GM21528 (cell line): Measurements from ENCODE around the gene JADE3.
"Not testable (repeated sequence)": the region's sequence is repeated elsewhere in the genome, so short reads cannot be mapped to it uniquely, and the experiment has no call there.

Source experiments
- ATAC-seq: cut with Tn5 transposase; IDR thresholded peaks from one replicate; pipeline ENCODE4 v1.9.1; 2021; ENCODE audit warnings: mild to moderate bottlenecking, moderate library complexity; ENCODE audit not compliant: unreplicated experiment, low FRiP score

Gene JADE3

DNA sequence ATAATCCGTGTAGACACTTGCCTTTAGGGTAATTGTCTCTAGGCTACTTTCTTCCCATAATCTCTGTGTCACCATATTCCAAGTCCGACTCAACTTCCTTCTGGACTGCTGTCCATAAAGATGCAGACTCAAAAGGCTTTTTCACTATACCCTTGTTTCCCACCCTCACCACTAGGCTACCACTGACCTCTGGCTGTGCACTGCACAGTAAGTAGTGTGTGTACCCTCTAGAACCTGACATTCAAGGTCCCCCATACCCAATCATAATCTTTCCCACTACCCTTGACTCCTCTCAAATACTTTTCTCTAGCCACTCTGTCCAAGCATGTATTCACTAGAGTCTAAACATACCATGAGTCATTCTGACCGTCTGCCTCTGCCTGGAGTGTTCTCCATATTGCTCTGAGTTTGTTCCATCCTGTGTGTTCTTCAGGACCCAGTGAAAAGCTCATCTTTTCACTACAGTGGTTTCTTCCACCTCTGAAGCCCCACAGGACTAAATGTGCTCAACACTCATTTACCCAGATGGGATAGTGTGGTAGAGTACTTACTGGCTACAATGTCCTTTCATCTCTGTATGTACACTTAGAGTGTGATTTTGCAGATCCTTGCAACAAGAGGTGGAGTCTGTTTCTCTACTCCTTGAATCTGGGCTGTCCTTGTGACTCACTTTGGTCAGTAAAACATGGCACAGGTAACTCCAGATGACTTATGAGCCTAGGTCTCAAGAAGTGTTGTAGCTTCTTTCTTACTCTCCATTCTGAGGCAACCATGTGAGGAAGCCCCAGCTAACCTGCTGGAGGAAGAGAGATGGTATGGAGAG, 17.4 kb downstream of the JADE3 start:
- ATAC-seq: no peak

DNA sequence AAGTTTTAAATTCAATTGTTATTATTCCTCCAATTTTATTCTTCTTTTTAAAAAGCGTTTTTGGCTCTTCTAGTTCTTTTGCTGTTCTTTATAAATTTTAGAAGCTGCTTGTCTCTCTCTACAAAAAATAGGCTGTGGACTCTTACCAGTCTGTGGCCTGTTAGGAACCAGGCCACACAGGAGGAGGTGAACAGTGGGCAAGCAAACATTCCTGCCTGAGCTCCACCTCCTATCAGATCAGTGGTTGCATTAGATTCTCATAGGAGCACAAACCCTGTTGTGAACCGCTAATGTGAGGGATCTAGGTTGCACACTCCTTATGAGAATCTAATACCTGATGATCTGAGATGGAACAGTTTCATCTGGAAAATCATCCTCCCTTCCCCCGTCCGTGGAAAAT, 23.1 kb downstream of the JADE3 start:
- ATAC-seq: no peak

DNA sequence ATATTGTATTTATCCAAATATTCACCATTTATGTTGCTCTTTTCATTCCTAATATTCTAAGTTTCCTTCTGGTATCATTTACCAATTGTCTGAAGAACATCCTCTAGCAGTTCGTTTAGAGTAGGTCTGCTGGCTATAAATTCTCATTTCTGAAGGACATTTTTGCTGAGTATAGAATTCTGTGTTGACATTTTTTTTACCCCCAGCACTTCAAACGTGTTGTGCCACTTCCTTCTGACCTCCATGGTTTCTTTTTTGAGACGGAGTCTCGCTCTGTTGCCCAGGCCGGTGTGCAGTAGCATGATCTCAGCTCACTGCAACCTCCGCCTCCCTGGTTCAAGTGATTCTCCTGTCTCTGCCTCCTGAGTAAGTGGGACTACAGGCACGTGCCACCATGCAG, 26.4 kb downstream of the JADE3 start:
- no peak for ATAC-seq

DNA sequence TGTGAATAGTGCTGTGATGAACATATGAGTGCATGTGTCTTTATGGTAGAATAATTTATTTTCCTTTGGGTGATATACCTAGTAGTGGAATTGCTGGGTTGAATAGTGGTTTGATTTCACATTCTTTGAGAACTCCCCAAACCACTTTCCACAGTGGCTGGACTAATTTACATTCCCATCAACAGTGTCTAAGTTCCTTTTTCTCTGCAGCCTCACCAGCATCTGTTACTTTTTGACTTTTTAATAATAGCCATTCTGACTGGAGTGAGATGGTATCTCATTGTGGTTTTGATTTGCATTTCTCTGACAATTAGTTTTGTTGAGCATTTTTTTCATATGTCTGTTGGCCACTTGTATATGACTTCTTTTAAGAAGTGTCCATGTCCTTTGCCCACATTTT, 29.1 kb downstream of the JADE3 start:
- ATAC-seq: no peak

DNA sequence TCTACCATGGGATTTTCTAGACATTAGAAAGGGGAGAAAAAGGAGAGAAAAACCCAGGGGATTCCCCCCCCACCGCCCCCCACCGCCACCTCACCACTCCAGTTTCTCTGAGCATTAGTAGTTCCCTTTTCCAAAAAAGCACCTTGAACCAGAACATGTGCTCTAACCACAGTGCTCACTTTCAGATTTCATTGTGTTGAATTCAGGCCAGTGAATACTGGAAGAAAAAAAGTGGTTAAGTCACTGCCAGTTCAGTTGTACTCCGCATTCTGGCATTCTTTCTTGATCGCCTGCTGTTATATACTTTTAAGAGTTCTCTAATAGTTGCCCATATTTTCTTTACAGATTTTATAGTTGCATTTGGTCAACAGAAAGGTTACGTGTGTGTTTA, 40.9 kb downstream of the JADE3 start:
- ATAC-seq: no peak

DNA sequence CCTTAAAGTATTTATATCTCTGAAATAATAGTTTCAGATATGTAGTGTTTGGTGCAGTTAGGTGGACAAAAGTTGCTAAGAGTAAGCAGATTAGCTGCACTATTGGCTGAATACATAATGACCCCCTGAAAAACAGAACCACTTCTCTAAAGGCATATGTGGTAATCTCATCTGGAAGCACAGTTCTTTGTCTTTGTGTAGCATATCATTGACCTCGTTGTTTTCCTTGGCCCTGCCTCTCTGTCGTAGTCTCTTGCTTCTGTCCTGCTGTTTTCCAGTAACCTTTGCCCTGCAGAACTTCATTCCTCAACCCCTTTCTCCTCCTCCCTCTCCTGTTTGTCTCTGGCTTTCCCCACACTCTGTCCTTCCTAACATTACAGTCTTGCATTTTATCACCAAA, 41.4 kb downstream of the JADE3 start:
- ATAC-seq: no peak

DNA sequence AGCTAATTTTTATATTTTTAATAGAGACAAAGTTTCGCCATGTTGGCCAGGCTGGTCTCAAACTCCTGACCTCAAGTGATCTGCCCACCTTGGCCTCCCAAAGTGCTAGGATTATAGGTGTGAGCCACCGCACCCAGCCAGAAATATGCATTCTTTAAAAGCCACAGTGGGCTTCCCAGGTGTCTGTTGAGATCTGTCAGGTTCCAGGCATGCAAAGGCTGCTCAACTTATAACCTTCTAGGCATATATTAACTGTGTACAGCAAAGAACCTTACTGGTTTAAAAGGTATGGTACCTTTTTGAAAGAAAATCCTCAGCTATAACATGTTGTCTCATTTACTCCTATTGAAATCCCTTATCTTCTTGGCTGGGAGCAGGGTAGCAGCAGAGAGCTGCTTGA, 42.5 kb downstream of the JADE3 start:
- ATAC-seq: no peak

DNA sequence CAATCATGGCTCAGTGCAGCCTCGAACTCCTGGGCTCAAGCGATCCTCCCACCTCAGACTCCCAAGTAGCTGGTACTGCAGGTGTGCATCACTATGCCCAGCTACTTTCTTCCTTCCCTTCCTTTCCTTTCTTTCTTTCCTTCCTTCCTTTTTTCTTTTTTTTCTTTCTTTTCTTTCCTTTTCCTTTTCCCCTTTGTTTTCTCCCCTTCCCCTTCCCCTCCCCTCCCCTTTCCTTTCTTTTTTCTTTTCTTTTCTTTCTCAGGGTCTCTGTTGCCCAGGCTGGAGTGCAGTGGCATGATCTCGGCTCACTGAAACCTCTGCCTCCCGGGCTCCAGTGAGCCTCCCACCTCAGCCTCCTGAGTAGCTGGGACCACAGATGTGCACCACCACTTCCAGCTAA, 44.4 kb downstream of the JADE3 start:
- not testable (repeated sequence) for ATAC-seq

DNA sequence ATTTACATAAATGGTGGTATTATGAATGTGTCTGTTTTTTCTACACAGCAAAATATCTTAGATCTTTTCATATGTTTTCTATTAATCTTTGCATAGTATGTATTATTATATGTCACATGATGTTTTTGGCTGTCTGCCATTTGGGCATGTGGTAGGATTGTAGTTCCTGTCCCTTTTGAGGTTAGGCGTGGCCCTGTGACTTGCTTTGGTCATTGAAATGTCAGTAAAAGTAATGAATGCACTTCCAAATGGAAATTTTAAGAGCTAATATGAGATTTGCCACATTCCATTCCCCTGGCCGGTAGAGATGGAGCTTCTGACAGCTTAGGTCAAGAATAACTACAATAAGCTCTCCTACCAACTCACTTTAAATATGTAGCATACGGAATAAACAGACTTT, 45.1 kb downstream of the JADE3 start:
- ATAC-seq: no peak

DNA sequence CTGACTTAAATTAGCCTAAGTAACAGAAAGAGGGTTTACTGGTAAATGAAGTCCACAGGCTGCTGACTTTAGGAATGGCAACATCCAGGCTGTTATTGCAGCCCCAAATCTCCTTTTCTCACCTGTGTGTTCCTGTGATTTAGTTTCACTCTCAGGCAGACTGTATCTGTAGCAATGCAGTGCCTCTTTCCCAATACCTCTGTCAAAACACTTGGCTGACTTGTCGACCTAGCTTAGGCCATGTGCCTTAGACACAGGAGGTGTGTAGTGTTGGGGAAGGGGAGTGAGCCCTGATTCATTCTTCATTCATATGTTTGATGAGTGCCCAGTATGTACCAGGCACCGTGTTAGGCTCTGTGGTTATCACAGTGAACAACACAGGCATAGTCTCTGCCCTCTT, 46.9 kb downstream of the JADE3 start:
- no peak for ATAC-seq

DNA sequence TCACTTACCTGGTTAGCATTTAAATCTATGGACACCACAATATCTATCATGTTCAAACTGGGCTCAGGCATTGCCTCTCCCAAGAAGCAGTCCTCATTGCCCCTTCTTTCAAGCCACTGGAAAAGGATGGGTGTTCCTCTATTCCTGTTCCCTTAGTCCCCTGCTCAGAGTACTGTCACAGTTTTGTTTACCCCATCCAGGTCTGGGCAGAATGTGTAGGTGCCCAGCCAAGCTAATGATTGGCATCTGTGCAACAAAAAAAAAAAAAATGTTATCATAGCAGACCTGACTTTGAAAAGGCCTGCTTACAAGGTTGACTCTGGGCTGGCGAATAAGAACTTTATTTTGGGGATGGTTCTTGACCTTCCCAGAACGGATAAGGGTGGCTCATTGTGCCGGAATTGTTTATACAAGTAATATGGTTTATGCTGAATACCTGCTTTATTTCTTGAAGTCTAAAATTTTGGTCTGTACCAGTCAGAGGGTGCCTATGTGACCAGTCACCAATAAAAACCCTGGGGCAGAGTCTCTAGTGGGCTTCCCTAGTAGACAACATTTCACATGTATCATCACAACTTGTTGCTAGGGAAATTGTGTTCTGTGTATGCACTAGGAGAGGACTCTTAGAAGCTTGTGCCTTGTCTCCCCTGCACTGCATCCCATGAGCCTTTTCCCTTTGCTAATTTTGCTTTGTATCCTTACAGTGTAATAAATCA, 47.9 kb downstream of the JADE3 start:
- ATAC-seq: no peak

DNA sequence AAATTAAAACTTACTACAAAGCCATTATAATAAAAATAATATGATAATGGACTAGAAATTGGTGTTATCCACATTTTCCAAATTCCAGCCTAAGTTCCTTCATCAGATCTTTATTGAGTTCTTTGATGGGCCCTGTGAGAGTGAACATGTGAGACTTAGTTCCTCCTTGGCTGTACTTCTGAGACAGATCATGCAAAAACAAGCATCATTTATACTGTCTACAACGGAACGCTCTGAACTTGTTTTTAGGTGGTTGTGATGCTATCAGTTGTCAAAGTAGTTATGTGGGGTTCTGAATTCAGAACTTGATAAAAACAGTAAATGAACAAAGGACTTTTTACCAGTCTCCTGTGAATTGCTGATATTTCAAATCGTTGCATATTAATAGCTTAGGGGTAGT, 48.9 kb downstream of the JADE3 start:
- ATAC-seq: no peak

DNA sequence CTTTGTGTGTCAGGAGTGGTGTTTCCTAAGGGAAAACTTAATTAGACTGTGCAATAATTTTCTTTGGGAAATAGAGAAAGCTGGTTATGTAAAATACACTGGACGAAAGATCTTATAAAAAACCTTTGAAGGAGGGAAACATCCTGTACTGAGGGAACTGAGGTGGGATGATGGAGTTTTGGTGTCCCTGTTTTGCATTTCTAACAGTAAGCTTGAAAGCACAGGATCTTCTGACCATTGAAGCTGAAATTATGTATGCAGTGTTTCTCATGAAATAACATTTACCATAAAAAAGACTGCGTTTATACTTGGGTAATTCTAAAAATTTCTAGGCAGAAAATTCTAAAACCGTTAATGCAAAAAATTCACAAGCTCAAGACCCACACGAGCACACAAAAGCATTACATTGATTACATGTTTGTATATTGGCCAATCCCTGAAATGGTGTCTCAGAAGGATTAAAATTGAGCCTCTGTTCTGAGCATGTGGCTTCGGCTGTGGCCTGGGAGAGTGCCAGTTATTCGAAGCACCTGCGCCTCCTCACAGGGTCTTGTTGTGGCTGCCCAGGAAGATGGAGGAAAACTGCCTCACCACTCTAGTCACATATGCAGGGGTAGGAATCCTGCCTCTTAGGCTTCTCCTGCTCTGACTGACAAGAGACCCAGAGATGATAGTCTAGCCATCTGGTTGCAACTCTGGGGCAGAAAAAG, 49.5 kb downstream of the JADE3 start:
- ATAC-seq: no peak

DNA sequence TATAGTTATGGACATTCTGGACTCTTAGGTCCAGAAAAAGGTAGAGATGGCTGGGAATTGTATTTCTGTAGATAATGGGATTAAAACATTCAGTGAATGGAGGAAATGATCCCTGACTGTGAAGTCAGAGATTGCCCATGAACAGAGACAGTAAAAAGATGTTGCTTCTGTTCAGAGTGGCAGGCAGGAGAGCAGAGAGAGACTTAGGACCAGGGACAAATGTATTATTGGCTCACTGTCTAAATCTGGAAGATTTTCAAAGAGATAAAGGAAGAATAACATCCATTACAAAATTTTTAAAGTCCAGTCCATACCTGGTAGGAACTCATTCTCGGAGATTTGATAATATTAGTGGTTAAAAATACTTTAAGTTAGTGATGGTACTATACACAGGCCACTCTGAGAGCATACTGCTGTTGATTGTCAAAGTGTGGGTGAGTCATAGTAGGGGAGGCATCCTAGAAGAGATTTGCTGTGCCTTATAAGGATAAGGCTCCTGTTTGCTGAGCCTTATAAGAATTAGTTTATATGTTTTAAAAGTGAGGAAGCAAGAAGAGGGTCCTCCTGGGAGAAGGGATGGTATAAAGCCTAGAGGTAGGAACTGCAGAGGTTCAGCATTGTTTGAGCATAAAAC, 53.0 kb downstream of the JADE3 start:
- no peak for ATAC-seq

DNA sequence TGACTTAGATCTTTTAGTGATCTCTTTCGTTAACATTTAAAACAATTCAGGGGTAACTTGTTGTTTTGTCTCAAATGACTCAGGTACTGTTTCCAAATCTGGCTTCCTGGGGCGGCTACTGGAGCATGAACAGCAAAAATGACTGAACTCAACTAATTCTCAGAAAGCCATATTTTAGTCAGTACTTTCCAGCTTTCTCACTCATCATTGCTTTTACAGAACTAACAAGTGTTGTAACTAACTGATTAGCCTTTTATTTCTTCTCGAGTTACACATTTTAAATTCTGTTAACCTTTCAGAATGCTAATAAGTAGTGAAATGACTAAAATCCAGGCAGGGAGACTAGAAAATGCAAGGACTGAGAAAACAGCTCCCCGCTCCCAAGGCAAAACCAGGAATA, 55.3 kb downstream of the JADE3 start:
- no peak for ATAC-seq

DNA sequence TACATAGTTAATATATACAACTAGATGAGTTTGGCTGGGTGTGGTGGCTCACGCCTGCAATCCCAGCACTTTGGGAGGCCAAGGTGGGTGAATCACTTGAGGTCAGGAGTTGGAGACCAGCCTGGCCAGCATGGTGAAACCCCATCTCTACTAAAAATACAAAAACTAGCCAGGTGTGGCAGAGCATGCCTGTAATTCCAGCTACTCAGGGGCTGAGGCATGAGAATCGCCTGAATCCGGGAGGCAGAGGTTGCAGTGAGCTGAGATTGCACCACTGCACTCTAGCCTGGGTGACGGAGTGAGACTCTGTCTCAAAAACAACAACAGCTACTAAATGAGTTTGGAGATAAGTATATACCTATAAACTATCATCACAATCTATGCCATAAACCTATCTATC, 64.8 kb downstream of the JADE3 start:
- not testable (repeated sequence) for ATAC-seq

DNA sequence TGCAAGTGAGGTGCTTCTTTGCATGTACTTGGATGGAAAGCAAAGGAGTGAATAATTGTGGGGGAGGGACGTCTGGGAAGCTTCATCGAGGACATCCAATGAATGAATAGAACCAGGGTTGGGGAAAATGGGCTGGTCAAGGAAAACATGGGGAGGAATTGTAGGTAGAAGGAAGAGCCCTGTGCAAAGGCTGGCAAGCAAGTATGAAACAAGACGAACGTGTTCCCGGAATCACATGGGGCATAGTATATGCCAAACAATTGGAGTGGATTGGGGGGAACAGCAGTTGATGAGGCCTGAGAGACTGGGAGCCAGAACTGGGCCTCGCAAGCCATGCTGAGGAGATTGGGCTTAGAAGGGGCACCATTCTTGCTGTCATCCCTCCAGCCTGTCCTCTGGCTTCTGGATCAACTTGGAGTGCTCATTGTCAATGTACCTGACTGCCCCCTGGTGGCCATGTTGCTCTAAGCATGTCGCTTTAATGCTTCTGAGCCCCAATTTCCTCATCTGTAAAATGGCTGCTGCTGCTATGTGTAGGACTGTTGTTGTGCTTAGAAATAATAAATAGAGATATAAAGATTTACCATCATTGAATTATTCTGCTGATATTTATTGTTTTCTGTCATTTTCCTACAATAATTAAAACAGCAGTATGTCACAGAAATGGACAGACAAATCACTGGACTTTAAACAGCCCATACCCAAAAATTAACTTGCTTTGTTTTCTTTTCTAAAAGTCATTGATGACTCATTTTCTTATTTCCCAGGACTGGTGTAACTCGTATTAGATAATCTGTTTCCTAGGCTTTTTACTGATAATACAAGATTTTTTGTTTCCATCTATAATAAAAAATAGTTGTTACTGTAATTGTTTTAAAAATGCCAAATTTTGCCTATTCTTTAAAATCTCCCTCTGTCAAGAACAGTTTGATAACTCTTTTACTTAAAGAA, 66.4 kb downstream of the JADE3 start:
- ATAC-seq: no peak

DNA sequence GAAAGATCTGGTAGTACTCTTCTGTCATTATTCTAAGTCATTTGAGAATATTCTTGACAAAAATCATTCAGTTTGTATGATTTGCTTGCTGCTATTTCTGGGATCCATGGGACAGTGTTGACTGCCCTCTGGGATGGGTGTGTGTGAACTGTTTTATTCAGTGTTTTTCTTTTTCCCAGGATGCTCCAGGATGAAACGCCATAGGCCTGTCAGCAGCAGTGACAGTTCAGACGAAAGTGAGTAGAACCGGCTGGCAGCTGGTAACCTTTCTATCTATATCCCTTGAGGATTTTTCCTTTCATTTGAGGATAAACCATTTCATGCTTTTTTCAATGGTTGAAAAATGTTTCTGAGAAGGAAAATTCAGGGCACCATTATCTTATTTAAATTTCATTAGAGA, 72.5 kb downstream of the JADE3 start:
- no peak for ATAC-seq

DNA sequence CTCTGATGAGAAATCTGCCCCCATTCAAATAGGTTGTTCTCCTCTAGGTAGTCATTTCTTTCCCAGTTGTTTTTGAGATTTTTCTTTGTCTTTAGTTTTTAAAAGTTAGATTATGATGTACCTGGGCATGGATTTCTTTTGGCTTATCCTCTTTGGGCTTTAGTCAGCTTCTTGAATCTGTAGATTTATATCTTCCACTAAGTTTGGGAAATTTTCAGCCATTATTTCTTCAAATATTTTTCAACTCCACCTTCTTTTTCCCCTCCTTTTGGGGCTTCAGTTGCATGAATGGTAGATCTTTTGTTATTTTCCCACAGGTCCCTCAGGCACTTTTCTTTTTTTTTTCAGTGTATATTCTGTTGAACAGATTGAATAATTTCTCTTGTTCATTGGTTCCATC, 77.3 kb downstream of the JADE3 start:
- ATAC-seq: no peak

DNA sequence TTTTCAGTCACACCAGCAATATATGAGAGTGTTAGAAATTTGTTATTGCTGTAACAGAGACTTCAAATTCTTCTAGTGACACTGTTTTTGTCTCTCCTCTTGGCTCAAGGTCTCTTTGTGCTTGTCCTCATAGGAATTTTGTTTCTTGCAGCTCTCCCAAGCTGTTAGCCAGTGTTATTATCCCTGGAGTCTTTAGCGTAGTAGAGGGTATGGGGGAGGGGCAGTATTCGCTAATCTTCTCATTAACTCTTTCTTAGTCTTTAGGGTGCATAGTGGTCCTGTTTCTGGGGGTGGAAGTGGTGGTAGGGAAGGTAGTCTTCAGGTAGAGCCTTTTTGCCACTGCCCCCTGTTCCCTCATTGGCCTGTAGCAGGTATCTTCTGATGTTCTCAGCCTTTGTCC, 79.4 kb downstream of the JADE3 start:
- no peak for ATAC-seq
